HUES6 (cell line): Measurements from ENCODE around the gene RPTOR.

ENCODE experiments used
- H3K27ac ChIP-seq: 2 replicates; pipeline ENCODE4 v1.7.0; 2013; ENCODE audit warnings: low read depth, mild to moderate bottlenecking, low read length, inconsistent platforms
- H3K27me3 ChIP-seq: 2 replicates; pipeline ENCODE4 v1.6.1; 2013; ENCODE audit warnings: low read length; ENCODE audit not compliant: control insufficient read depth, insufficient read depth
- H3K36me3 ChIP-seq: 2 replicates; pipeline ENCODE4 v1.6.1; 2013; ENCODE audit warnings: low read length; ENCODE audit not compliant: control insufficient read depth, insufficient read depth
- H3K4me1 ChIP-seq: 2 replicates; pipeline ENCODE4 v1.6.1; 2013; ENCODE audit warnings: low read length; ENCODE audit not compliant: control insufficient read depth, insufficient read depth
- H3K4me3 ChIP-seq: 2 replicates; pipeline ENCODE4 v1.5.1; 2013; ENCODE audit warnings: low read depth, low read length
- H3K9ac ChIP-seq: one replicate; pipeline ENCODE4 v1.6.1; 2013; ENCODE audit warnings: mild to moderate bottlenecking, low read length
- H3K9me3 ChIP-seq: 2 replicates; pipeline ENCODE4 v1.6.1; 2013; ENCODE audit warnings: low read depth, low read length; ENCODE audit not compliant: control insufficient read depth, insufficient read depth

RPTOR gene

GRCh38 chr17:80844418-80844990 lies 299.9 kb downstream of the RPTOR start:
- no peak overlapping the region for H3K27ac ChIP-seq
- H3K4me1 ChIP-seq = no peaks in the 10 kb centered on the region; the same call in 1 of the 2 replicates
- H3K9me3 ChIP-seq = no peaks in the 10 kb centered on the region
- no peak overlapping the region for H3K9ac ChIP-seq
- no peaks in the 10 kb centered on the region for H3K27me3 ChIP-seq
- H3K36me3 ChIP-seq = peaks cover 16% of the 10 kb centered on the region
- no peak overlapping the region for H3K4me3 ChIP-seq

DNA sequence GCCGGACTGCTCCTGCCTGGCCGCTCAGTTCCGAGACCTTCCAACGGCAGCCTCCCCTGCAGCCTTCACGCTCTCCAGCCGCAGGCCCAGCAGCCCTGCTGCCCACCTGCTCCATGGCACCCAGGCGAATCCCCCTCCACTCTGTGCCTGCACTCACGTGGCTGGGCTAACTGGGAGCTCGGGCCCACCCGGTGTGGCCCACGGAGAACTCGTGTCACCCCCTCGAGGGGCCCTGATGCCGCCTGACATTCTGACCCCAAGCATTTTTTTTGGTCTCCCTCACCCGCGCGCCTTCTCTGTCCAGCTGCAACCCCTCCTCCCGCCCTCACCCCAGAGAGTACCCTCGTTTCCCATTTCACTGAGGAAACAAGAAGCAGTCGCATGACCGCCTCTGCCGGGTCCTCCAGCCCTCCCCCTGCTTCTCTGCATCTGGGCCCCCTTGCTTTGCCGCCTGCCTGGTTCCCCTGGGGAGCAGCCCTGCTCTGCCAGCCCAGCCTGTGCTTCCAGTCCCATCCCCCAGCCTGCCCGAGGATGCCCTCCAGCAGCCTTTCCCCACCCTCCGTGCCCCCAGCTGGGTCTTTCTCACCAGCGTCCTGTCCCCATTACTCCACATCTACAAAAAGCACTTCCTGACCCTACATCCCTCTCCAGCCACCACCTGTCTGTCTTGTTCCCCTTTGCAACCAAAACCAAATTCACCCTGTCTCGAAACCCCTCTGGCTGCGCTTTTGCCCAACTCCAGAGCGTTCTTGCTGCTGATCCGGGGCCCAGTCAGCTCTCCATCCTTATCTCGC lies 300.6 kb downstream of the RPTOR start:
- Histone ChIP-seq H3K36me3 (peaks cover 16% of the 10 kb centered on the region), H3K9me3 (no peaks in the 10 kb centered on the region), H3K9ac (no peak overlapping the region), H3K4me1 (no peaks in the 10 kb centered on the region; the same call in 1 of the 2 replicates), H3K27me3 (no peaks in the 10 kb centered on the region), H3K27ac (no peak overlapping the region), H3K4me3 (no peak overlapping the region)

GRCh38 chr17:80845863-80846671 lies 301.4 kb downstream of the RPTOR start:
- no peaks in the 10 kb centered on the region; the same call in 1 of the 2 replicates for H3K4me1 ChIP-seq
- peaks cover 16% of the 10 kb centered on the region for H3K36me3 ChIP-seq
- no peak overlapping the region for H3K27ac ChIP-seq
- no peaks in the 10 kb centered on the region for H3K27me3 ChIP-seq
- H3K9ac ChIP-seq = no peak overlapping the region
- no peaks in the 10 kb centered on the region for H3K9me3 ChIP-seq
- no peak overlapping the region for H3K4me3 ChIP-seq

DNA sequence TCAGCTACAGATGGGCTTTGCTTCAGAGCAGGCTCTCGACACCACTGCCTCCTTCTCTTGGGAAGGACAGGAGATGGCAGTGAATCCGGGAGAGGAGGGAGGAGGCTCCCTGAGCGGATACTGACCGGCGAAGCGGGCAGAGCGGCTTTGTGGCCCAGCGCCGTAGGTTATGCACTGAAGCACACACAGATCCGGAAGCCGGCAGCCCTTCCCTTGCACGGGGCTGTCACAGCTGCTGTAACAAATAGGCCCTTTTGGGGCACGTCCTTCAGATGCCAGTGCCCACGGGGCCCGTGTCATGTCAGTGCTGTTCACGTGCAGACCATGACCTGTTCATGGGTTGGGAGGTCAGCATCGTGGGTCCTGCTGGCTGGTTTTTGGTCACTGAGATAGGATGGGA lies 302.3 kb downstream of the RPTOR start:
- Histone ChIP-seq H3K36me3 (peaks cover 11% of the 10 kb centered on the region), H3K4me1 (no peaks in the 10 kb centered on the region; the same call in 1 of the 2 replicates), H3K4me3 (no peak overlapping the region), H3K27me3 (no peaks in the 10 kb centered on the region), H3K9ac (no peak overlapping the region), H3K27ac (no peak overlapping the region), H3K9me3 (no peaks in the 10 kb centered on the region)

DNA sequence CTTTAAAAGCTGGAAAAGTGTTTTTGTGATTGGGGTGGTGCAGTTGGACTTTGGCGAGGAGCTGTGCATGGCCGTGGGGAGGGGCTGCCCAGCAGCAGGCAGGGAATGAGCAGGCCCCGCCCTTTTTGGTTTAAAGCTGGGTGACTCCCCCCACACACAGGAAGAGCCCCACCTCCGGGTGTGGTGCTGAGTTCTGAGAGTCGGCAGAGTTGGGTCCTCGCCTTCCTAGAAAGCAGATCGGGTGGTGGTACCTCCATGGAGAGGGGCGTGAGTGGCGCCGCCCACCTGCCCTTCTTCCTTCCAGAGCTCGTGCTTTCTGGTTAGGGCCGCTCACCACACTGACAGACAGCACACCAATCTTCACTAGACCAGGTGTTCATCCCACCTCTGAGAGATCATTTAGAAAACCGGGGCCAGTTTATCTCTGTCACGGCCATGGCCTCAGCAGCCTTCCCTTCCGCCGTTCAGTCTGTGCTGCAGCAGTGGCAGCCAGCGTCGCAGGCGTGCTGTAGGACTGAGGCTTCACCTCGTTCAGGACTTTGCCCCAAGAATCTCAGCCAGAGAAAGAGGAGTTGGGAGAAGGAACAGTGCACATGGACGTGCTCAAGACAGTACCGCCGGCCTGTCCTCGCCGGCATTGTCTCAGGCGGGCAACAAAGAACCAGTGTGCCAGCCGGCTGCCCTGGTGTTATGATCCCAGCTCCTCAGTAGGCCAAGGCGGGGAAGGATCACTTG lies 303.0 kb downstream of the RPTOR start:
- H3K36me3 ChIP-seq = peaks cover 11% of the 10 kb centered on the region
- H3K27me3 ChIP-seq = no peaks in the 10 kb centered on the region
- no peak overlapping the region for H3K27ac ChIP-seq
- H3K9me3 ChIP-seq = no peaks in the 10 kb centered on the region
- no peaks in the 10 kb centered on the region; the same call in 1 of the 2 replicates for H3K4me1 ChIP-seq
- no peak overlapping the region for H3K9ac ChIP-seq
- H3K4me3 ChIP-seq = no peak overlapping the region

GRCh38 chr17:80848449-80849102 lies 303.9 kb downstream of the RPTOR start:
- H3K27me3 ChIP-seq = no peaks in the 10 kb centered on the region

DNA sequence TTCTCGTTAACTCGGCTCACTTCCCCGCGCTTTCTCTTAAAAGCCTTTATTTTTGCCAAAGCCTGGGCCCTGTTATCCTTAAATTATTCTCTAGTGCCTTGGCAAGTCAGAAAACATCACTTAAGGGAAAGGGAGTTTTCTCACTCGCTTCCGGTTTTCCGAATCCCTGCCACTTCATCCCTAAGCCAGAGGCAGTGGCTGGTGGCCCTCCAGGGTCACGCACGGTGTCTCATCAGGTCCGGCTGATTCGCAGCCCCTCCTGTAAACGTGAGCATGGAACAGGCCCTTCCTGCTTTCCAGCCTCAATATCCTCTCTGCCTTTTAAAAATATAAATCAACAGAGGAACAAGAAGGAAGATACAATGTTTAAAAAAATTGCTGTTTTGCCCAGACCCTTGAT lies 304.5 kb downstream of the RPTOR start:
- Histone ChIP-seq H3K4me1 (peaks cover 5% of the 10 kb centered on the region; the same call in 1 of the 2 replicates), H3K27me3 (no peaks in the 10 kb centered on the region), H3K4me3 (no peak overlapping the region), H3K9me3 (no peaks in the 10 kb centered on the region), H3K27ac (no peak overlapping the region), H3K36me3 (peaks cover 11% of the 10 kb centered on the region), H3K9ac (no peak overlapping the region)

More at GRCh38 chr17:80848449-80849102, 303.9 kb downstream of the RPTOR start:
- peaks cover 5% of the 10 kb centered on the region; the same call in 1 of the 2 replicates for H3K4me1 ChIP-seq
- H3K9ac ChIP-seq = no peak overlapping the region
- H3K36me3 ChIP-seq = peaks cover 11% of the 10 kb centered on the region
- H3K4me3 ChIP-seq = no peak overlapping the region
- no peak overlapping the region for H3K27ac ChIP-seq
- no peaks in the 10 kb centered on the region for H3K9me3 ChIP-seq

DNA sequence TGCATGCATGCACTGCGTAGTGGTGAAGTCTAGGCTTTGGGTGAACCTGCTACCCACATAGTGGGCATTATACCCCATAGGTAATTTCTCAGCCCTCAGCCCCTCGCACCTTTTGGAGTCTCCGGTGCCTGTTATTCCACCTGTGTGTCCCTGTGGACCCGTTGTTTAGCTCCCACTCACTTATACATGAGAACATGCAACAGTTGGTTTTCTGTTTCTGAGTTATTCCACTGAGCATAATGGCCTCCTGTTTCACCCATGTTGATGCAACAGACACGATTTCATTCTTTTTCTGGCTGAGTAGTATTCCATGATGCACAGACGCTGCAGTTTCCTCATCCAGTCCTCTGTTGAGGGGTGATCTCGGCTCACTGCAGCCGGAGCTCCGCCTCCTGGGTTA lies 305.5 kb downstream of the RPTOR start:
- H3K4me1 ChIP-seq = peaks cover 5% of the 10 kb centered on the region; the same call in 1 of the 2 replicates
- no peaks in the 10 kb centered on the region for H3K9me3 ChIP-seq
- no peak overlapping the region for H3K27ac ChIP-seq
- no peak overlapping the region for H3K9ac ChIP-seq
- no peaks in the 10 kb centered on the region for H3K27me3 ChIP-seq
- peaks cover 11% of the 10 kb centered on the region for H3K36me3 ChIP-seq
- no peak overlapping the region for H3K4me3 ChIP-seq

- H3K9ac ChIP-seq = no peak overlapping the region
- peaks cover 5% of the 10 kb centered on the region; the same call in 1 of the 2 replicates for H3K4me1 ChIP-seq
- H3K9me3 ChIP-seq = no peaks in the 10 kb centered on the region
- peaks cover 11% of the 10 kb centered on the region for H3K36me3 ChIP-seq
- no peak overlapping the region for H3K4me3 ChIP-seq
- no peak overlapping the region for H3K27ac ChIP-seq
- H3K27me3 ChIP-seq = no peaks in the 10 kb centered on the region
Measured at GRCh38 chr17:80850817-80851216, 306.2 kb downstream of the RPTOR start.

GRCh38 chr17:80851277-80851925 lies 306.8 kb downstream of the RPTOR start:
- H3K4me1 ChIP-seq = peaks cover 9% of the 10 kb centered on the region; the same call in 1 of the 2 replicates
- H3K36me3 ChIP-seq = peaks cover 9% of the 10 kb centered on the region
- H3K9ac ChIP-seq = no peak overlapping the region
- no peaks in the 10 kb centered on the region for H3K9me3 ChIP-seq
- no peak overlapping the region for H3K4me3 ChIP-seq
- H3K27ac ChIP-seq = no peak overlapping the region
- H3K27me3 ChIP-seq = no peaks in the 10 kb centered on the region
